GM19351 (cell line): ENCODE measurements around the gene NOTCH2.

ENCODE experiments used
- ATAC-seq: cut with Tn5 transposase; IDR thresholded peaks from one replicate; pipeline ENCODE4 v1.9.1; 2021; ENCODE audit warnings: mild to moderate bottlenecking, moderate library complexity; ENCODE audit not compliant: unreplicated experiment

The NOTCH2 gene

GRCh38 chr1:119882132-119883049 is 187.1 kb downstream of the NOTCH2 start:
- no peak for ATAC-seq

GRCh38 chr1:119879510-119880434 is 189.7 kb downstream of the NOTCH2 start:
- ATAC-seq: no peak

- no peak for ATAC-seq
These were observed 191.3 kb downstream of the NOTCH2 start for GRCh38 chr1:119878171-119878570.

GRCh38 chr1:119874186-119874585 is 195.3 kb downstream of the NOTCH2 start:
- no peak for ATAC-seq

- ATAC-seq: no peak
These were observed 196.1 kb downstream of the NOTCH2 start for GRCh38 chr1:119873135-119874015.

- ATAC-seq: no peak
These were observed 197.6 kb downstream of the NOTCH2 start for GRCh38 chr1:119871881-119872280.

- no peak for ATAC-seq
These were observed 198.4 kb downstream of the NOTCH2 start for GRCh38 chr1:119870917-119871596.

GRCh38 chr1:119869995-119870394 is 199.5 kb downstream of the NOTCH2 start:
- ATAC-seq: no peak

- ATAC-seq: no peak
These were observed 201.3 kb downstream of the NOTCH2 start for GRCh38 chr1:119868176-119868575.

- no peak for ATAC-seq
These were observed 203.0 kb downstream of the NOTCH2 start for GRCh38 chr1:119866451-119866850.

- ATAC-seq: no peak
These were observed 203.8 kb downstream of the NOTCH2 start for GRCh38 chr1:119865627-119866026.

GRCh38 chr1:119862276-119862675 is 207.2 kb downstream of the NOTCH2 start:
- ATAC-seq: no peak
